Measurements from ENCODE around the gene DOK7. TPM values are rescaled to one million over a fixed set of nuclear protein-coding genes. Genes with fewer than 3 reads are reported as not detected.

The DOK7 gene
- total RNA-seq, 4 donors from 2014 or later, result 0.53 to 5.7 (median 4.1) TPM; not detected in 1

GRCh38 chr4:3520276-3520675 is 57.2 kb downstream of the DOK7 start:
- Histone ChIP-seq H3K9me3 (no peaks in the 10 kb centered on the region), H3K36me3 (peaks cover 0 to 97% (median 0%) of the 10 kb centered on the region in 3 donors), H3K4me3 (no peak overlapping the region), H3K27ac (no peak overlapping the region), H3K27me3 (no peaks in the 10 kb centered on the region), H3K4me1 (no peaks in the 10 kb centered on the region)
- no peak for DNase-seq
- no peak for TF ChIP-seq POLR2A (IDR thresholded peaks at IDR 0.05)
- TF ChIP-seq, protein P1, sequence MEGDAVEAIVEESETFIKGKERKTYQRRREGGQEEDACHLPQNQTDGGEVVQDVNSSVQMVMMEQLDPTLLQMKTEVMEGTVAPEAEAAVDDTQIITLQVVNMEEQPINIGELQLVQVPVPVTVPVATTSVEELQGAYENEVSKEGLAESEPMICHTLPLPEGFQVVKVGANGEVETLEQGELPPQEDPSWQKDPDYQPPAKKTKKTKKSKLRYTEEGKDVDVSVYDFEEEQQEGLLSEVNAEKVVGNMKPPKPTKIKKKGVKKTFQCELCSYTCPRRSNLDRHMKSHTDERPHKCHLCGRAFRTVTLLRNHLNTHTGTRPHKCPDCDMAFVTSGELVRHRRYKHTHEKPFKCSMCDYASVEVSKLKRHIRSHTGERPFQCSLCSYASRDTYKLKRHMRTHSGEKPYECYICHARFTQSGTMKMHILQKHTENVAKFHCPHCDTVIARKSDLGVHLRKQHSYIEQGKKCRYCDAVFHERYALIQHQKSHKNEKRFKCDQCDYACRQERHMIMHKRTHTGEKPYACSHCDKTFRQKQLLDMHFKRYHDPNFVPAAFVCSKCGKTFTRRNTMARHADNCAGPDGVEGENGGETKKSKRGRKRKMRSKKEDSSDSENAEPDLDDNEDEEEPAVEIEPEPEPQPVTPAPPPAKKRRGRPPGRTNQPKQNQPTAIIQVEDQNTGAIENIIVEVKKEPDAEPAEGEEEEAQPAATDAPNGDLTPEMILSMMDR (IDR thresholded peaks at IDR 0.05), result no peak

GRCh38 chr4:3520796-3521600 is 57.9 kb downstream of the DOK7 start:
- DNase-seq, result no peak
- H3K27ac ChIP-seq, result no peak overlapping the region
- peaks cover 0 to 97% (median 0%) of the 10 kb centered on the region in 3 donors for H3K36me3 ChIP-seq
- TF ChIP-seq, protein P1 (IDR thresholded peaks at IDR 0.05), result no peak
- no peak for TF ChIP-seq POLR2A (IDR thresholded peaks at IDR 0.05)
- H3K27me3 ChIP-seq, result no peaks in the 10 kb centered on the region
- H3K4me3 ChIP-seq, result no peak overlapping the region
- no peaks in the 10 kb centered on the region for H3K9me3 ChIP-seq
- no peaks in the 10 kb centered on the region for H3K4me1 ChIP-seq

GRCh38 chr4:3521621-3522325 is 58.7 kb downstream of the DOK7 start:
- TF ChIP-seq, protein P1 (IDR thresholded peaks at IDR 0.05), result no peak
- no peak for TF ChIP-seq POLR2A (IDR thresholded peaks at IDR 0.05)
- Histone ChIP-seq H3K9me3 (no peaks in the 10 kb centered on the region), H3K36me3 (peaks cover 0 to 91% (median 0%) of the 10 kb centered on the region in 3 donors), H3K27me3 (no peaks in the 10 kb centered on the region), H3K27ac (no peak overlapping the region), H3K4me1 (no peaks in the 10 kb centered on the region), H3K4me3 (no peak overlapping the region)
- DNase-seq, result no peak

- H3K27me3 ChIP-seq, result no peaks in the 10 kb centered on the region
- H3K36me3 ChIP-seq, result peaks cover 0 to 87% (median 0%) of the 10 kb centered on the region in 3 donors
- no peaks in the 10 kb centered on the region for H3K4me1 ChIP-seq
- no peaks in the 10 kb centered on the region for H3K9me3 ChIP-seq
- H3K27ac ChIP-seq, result no peak overlapping the region
- TF ChIP-seq, protein P1 (IDR thresholded peaks at IDR 0.05), result no peak
- no peak for TF ChIP-seq POLR2A (IDR thresholded peaks at IDR 0.05)
- DNase-seq, result no peak
- H3K4me3 ChIP-seq, result no peak overlapping the region
These were observed 59.2 kb downstream of the DOK7 start for GRCh38 chr4:3522326-3522640.

GRCh38 chr4:3522651-3523050 is 59.5 kb downstream of the DOK7 start:
- no peak for DNase-seq
- Histone ChIP-seq H3K4me1 (no peaks in the 10 kb centered on the region), H3K9me3 (no peaks in the 10 kb centered on the region), H3K4me3 (no peak overlapping the region), H3K36me3 (peaks cover 0 to 87% (median 0%) of the 10 kb centered on the region in 3 donors), H3K27me3 (no peaks in the 10 kb centered on the region), H3K27ac (no peak overlapping the region)
- TF ChIP-seq, protein P1 (IDR thresholded peaks at IDR 0.05), result no peak
- no peak for TF ChIP-seq POLR2A (IDR thresholded peaks at IDR 0.05)

All from Peyer's patch (tissue), 4 donors.